Inflammatory macrophage (primary cell): ENCODE measurements around the gene MFAP2.
A peak's percentile ranks its signal among the peaks of the same experiment; 100 is the strongest.

Experiments used
- DNase-seq, 2 donors: peaks; one replicate each; pipeline ENCODE4 v3.0.0-alpha.2; 2020 to 2022

MFAP2 gene

GRCh38 chr1:17007121-17007520 is 26.7 kb upstream of the MFAP2 start:
- no peak for DNase-seq

- DNase-seq = no peak
Measured at GRCh38 chr1:17005365-17005740, 24.9 kb upstream of the MFAP2 start.

- no peak for DNase-seq
Measured at GRCh38 chr1:17004466-17005364, 24.3 kb upstream of the MFAP2 start.

GRCh38 chr1:17002524-17002902 is 22.1 kb upstream of the MFAP2 start:
- DNase-seq = no peak

DNA sequence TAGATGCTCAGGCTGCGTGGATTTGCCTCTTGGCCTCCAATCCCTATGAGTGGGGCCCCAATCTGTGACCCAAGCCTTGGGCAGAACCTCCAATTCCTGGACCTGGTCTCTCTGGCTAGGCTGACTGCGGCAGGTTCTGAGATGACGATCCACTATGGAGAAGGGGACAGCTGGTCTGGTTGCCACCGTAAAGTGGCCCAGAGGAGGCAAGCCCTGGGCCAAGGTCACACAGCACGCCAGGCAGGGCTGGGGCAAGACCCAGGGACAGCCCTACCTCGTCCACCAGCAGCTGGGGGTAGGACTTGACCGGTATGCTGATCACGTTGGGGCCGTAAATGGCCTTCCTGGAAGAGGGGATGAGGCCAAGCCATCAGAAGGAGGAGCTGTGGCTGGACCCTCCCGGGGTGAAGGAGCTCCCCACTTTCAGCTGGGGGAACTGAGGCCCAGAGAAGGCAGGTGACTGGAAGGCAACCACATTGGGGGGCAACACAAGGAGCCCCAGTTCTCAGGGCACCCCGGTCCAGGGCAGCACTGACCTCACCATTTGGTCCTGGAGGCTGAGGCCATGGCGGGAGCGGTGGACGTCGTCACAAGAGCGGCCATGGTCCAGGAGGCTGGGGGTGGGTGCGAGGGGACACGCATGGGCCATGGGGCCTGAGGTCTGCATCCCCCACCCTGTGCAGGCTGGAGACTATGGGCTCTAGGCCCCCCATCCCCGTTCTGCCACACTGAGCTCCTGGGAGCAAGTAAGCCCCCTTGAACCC is 21.5 kb upstream of the MFAP2 start:
- no peak for DNase-seq

- DNase-seq = no peak
Measured at GRCh38 chr1:16999863-17000262, 19.4 kb upstream of the MFAP2 start.

DNA sequence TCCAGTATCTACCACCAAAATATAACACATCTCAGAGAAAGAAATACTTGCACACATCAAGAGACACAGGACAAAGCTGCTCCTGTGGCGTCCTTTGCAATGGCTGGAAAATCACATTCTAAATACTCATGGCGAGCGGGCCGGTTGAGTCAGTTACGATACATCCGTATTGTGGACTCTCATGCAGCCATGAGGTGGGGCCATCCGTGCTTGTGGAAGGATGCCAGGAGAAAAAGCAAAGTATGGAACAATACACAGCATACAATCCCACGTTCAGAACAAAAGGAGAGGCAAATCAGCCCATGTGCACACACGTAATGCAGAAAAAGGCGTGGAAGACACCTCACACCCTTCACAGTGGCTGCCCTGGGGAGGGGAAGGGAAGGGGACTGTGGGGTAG is 18.2 kb upstream of the MFAP2 start:
- DNase-seq = no peak

DNA sequence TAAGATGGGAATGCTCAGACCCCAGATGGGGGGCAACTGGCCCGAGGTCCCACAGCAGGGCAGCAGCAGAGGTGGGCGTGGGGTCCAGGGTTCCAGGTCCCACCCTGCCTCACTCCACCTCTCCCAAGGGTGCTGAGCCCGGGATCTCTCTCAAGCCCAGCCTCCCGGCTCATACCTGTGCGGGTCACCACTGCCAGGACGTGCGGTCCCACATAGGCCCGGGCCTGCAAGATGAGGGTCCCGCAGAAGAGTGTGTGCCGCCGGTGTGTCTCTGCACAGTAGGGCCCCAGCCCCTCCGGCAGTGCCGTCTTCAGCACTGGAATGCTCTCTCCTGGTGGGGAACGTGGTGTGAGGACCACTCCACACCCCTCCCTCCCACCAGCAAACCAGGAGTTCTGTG is 16.4 kb upstream of the MFAP2 start:
- DNase-seq = no peak

- DNase-seq = no peak
Measured at GRCh38 chr1:16993521-16994038, 13.2 kb upstream of the MFAP2 start.

GRCh38 chr1:16992675-16993074 is 12.3 kb upstream of the MFAP2 start:
- DNase-seq = no peak

DNA sequence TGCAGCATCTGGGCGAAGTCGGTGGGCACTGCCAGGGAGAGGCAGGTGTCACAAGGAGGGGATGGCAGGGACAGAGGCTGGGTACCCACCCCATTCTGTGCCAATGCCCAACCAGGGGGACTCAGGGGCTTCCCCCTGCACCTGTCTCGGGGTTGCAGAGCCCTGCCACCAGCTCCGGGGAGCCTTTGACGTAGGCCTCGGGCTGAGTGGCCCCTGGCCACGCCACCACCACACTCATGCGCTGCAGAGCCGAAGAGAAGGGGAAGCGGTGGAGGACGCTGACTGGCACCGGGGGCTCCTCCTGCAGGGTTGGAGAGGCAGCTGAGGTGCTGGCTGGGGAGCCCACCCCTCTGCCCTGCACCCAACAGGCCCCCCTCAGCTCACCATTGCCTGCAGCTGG is 11.7 kb upstream of the MFAP2 start:
- no peak for DNase-seq

DNA sequence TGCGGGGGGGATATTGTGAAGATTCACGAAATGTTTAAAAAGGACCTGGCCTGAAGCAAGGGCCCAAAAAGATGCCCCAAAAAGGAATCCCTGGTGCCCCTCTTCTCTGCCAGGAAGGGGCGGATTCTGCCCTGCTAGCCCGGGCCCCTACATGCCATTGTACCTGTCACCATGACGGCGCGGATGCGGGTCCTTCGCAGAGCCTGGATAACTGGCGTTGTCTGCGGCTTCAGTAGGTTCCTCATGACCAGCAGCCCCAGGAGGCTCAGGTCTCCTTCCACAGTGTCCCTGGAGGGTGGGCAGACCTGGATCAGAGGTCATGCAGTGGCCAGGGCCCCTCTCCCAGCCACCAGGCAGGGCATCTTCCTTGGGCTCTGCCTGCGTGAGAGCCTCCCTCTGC is 11.2 kb upstream of the MFAP2 start:
- no peak for DNase-seq

- no peak for DNase-seq
Measured at GRCh38 chr1:16989676-16990391, 9.4 kb upstream of the MFAP2 start.

DNA sequence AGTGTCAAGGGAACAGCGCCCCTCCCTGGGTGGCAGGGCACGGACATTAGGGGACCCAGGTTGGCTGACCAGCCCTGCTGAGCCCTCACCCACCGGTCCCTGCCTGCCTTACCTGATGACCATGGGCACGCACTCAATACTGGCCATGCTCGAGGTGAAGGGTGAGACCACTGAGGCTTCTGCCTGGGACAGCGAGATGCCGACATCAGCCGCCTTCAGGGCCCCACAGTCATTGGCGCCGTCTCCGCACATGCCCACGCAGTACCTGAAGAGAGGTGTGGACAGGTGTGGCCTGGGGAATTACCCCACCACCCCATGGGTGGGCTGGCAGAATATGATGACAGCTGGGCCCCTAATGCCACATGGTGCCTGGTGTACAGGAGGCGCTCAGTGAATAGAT is 7.8 kb upstream of the MFAP2 start:
- no peak for DNase-seq

- no peak for DNase-seq
Measured at GRCh38 chr1:16986962-16987361, 6.5 kb upstream of the MFAP2 start.

GRCh38 chr1:16986560-16986959 is 6.1 kb upstream of the MFAP2 start:
- DNase-seq = no peak

GRCh38 chr1:16986113-16986512 is 5.7 kb upstream of the MFAP2 start:
- DNase-seq = no peak

DNA sequence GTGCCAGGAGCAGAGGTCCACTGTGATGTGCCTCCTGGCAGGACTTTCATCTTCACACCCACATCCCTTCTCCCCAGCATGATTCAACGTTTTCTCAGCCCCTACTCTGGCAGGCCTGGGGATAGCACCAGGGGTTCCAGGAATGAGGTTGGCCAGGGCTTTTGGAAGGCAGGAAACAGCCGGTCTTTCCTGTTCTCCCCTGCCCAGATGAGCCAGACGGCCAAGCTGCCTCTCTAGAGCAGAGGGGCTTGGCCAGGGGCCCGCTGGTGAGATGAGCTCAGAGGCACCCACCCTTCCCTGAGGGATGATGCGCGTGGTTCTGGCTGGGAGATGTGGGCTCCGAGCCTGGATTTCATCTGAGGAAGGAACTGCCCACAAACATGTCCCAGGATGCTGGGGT is 4.3 kb upstream of the MFAP2 start:
- DNase-seq = no peak

- DNase-seq = no peak
Measured at GRCh38 chr1:16983649-16984048, 3.2 kb upstream of the MFAP2 start.

DNA sequence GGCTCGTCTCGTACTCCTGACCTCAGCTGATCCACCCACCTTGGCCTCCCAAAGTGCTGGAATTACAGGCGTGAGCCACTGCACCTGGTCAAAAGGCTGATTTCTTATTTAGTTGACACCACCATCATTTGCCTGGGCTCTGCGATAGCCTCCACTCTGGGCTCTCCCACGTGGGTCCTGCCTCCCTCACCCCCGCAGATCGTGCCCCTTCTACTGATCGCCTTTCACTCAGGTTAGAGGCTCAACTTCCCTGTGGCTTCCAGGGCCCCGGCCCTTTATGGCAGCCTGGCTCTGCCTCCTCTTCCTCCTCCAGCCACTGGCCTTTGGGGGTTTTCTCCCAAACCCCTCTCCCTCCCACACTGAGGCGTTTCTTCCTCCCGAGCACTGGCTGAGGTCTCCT is 2.5 kb upstream of the MFAP2 start:
- no peak for DNase-seq

DNA sequence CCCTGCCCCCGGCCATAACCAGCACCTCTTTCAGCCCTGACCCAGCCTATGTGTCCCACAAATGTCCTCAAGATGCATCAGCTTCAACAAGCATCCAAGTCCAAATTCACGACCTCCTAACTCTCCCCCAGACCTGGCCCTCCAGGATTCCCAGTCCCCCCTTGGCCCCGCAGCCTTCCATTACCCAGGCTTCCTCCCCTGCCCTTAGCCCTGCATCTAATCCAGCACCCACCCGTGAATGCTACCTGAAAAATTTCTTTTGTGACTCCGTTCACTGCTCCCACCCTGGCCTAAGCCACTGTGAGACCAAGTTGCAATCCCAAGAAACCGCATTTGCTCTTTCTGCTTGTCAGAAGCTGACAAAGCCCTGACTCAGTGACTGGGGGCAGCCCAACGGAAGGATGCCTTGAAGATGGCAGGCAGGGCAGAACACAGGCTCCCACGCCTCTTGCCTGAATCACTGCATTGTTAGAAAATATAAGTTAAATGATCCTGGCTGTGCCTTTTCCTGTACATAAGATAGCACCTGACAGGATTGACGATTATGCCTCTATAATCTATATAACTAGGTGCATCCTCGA is 939 bp upstream of the MFAP2 start:
- no peak for DNase-seq

DNA sequence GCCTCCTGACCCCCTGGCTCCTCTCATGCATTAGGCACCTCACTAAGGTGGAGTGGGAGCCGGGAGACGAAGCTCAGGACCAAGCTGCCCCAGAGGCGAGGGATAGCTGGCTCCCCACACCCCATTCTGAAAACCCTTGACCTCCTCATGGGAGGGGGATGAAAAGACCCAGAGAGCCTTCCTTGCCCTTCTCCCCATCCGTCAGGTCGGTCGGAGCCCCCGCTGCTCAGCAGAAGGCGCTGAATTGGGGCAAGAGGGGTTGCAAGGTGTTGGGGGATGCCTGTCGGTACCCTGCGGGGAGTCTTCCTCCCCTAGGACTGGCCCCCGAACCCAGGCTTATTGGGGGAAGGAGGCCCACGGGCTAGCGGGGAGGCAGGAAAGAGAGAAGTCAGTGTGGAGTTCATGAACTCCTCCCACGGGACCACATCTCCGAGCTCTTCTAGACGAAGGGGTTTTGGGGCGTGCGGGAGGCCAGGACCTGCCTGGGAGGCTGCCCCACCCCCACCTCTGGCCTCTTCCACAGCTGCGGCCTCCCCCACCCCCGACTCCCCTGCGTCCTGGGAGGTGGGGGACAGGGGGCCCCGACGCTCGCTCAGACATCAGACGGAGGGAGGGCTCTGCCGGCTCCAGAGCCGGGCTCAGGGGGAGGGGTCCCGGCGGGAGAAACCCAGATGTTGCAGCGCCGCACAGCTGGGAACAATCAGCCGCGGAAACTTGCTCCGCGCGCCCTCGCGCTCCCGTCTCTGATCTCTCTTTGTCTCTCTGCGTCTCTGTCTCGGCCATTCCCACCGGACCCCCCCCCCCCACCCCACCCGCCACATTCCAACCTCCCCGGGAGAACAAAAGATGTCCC is 719 bp downstream of the MFAP2 start:
- peak in 1 of 2 donors; percentile 13 for DNase-seq
